Mesendoderm (in vitro differentiated cells): ENCODE results near the gene SYTL5. TPM values are rescaled to one million over a fixed set of nuclear protein-coding genes. Genes with fewer than 3 reads are reported as not detected.

ENCODE experiments used
- small RNA-seq: library from polyadenylated mRNA; stranded (forward); fragments of <200 nt; extraction: miRNeasy Mini kit (QIAGEN cat#:217004); gene quantifications from one replicate; pipeline ENCODE3, GENCODE V24; 2013; ENCODE audit not compliant: insufficient read depth

The SYTL5 gene

Small RNA genes within 50 kb of the gene (small RNA-seq; reads per million reads assigned to genes)
- not detected for gene MIR548AJ2
